WTC11 (cell line): Measurements from ENCODE around the gene SPSB2.

Source experiments
- CREM ChIP-seq: sonication (generic); formaldehyde crosslinking; IDR thresholded peaks from 2 replicates; pipeline ENCODE4 v1.8.1; 2022; ENCODE audit warnings: mild to moderate bottlenecking, missing genetic modification reagents, moderate library complexity
- CTCF ChIP-seq: fragments of 200-600 bp; IDR thresholded peaks from 2 replicates; pipeline ENCODE4 v1.8.0; 2022; ENCODE audit warnings: antibody characterized with exemption
- GABPB1 ChIP-seq: sonication (generic); formaldehyde crosslinking; IDR thresholded peaks from 2 replicates; pipeline ENCODE4 v1.8.1; 2023; ENCODE audit warnings: mild to moderate bottlenecking, missing genetic modification reagents
- JUN ChIP-seq: sonication (generic); formaldehyde crosslinking; IDR thresholded peaks from 2 replicates; pipeline ENCODE4 v1.8.0; 2023; ENCODE audit warnings: mild to moderate bottlenecking, missing genetic modification reagents
- MAX ChIP-seq: sonication (generic); formaldehyde crosslinking; IDR thresholded peaks from 2 replicates; pipeline ENCODE4 v1.8.0; 2022; ENCODE audit warnings: mild to moderate bottlenecking, missing genetic modification reagents
- NFE2L1 ChIP-seq: sonication (generic); formaldehyde crosslinking; IDR thresholded peaks from 2 replicates; pipeline ENCODE4 v1.8.1; 2023; ENCODE audit warnings: missing genetic modification reagents
- NFYB ChIP-seq: sonication (generic); formaldehyde crosslinking; conservative IDR thresholded peaks from 2 replicates; pipeline ENCODE4 v1.8.0; 2022; ENCODE audit warnings: low read depth, missing genetic modification reagents
- PRDM15 ChIP-seq: sonication (generic); formaldehyde crosslinking; IDR thresholded peaks from 2 replicates; pipeline ENCODE4 v1.8.0; 2022; ENCODE audit warnings: missing genetic modification reagents
- RELA ChIP-seq: sonication (generic); formaldehyde crosslinking; IDR thresholded peaks from 2 replicates; pipeline ENCODE4 v1.8.1; 2022; ENCODE audit warnings: missing genetic modification reagents, mild to moderate bottlenecking, borderline replicate concordance
- SP1 ChIP-seq: sonication (generic); formaldehyde crosslinking; conservative IDR thresholded peaks from 2 replicates; pipeline ENCODE4 v1.8.1; 2022; ENCODE audit warnings: missing genetic modification reagents
- TCF7 ChIP-seq: sonication (generic); formaldehyde crosslinking; IDR thresholded peaks from 2 replicates; pipeline ENCODE4 v1.8.0; 2022; ENCODE audit warnings: mild to moderate bottlenecking, low read depth, missing genetic modification reagents, moderate library complexity
- ZNF317 ChIP-seq: sonication (generic); formaldehyde crosslinking; IDR thresholded peaks from 2 replicates; pipeline ENCODE4 v1.8.1; 2023; ENCODE audit warnings: low read depth, mild to moderate bottlenecking, moderate library complexity, missing genetic modification reagents, borderline replicate concordance
- ZNF416 ChIP-seq: fragments of 250-450 bp; sonication (Bioruptor Pico); IDR thresholded peaks from 2 replicates; pipeline ENCODE4 v1.9.0; 2021; ENCODE audit warnings: mild to moderate bottlenecking, inconsistent platforms

- TF ChIP-seq CREM (CRISPR knock-in tag) (no peak), JUN (no peak), NFYB (CRISPR knock-in tag) (no peak), CTCF (peak; percentile 90), ZNF416 (no peak), ZNF317 (no peak), SP1 (CRISPR knock-in tag) (peak; percentile 54), MAX (CRISPR knock-in tag) (no peak), PRDM15 (CRISPR knock-in tag) (no peak), NFE2L1 (no peak), RELA (CRISPR knock-in tag) (no peak), GABPB1 (CRISPR knock-in tag) (no peak), TCF7 (CRISPR knock-in tag) (no peak)
Measured at GRCh38 chr12:6825398-6826124, 47.5 kb downstream of the SPSB2 start.
